SK-N-SH (cell line): ENCODE data around the gene NAALADL2. TPM values are rescaled to one million over a fixed set of nuclear protein-coding genes. Genes with fewer than 3 reads are reported as not detected.

Experiments
- CTCF ChIA-PET: fragments of 300-600, 350-600 bp; formaldehyde crosslinking; extraction: SDS; loops from one replicate; lab custom pipeline; 2021; lab: Yijun Ruan, JAX
- POLR2A ChIA-PET: fragments of 350-600 bp; sonication (Branson Sonifier 250); formaldehyde crosslinking; extraction: SDS; loops from one replicate; lab custom pipeline; 2020; ENCODE audit warnings: antibody characterized with exemption, inconsistent platforms; lab: Yijun Ruan, JAX
- DNase-seq: peaks from one replicate; pipeline ENCODE4 v3.0.0; 2012
- H2AFZ ChIP-seq: fragments of 200-600 bp; sonication (generic); 2 replicates; pipeline ENCODE4 v1.8.1; 2016; ENCODE audit warnings: antibody characterized with exemption, mild to moderate bottlenecking, low read depth
- H3F3A ChIP-seq: fragments of 200-600 bp; sonication (generic); replicated peaks from 2 replicates; pipeline ENCODE3; 2016; ENCODE audit warnings: antibody characterized with exemption, mild to moderate bottlenecking; ENCODE audit not compliant: insufficient read depth
- H3K27ac ChIP-seq, 2 experiments: fragments of 200-500 bp in 1 of 2; fragments of 200-600 bp in 1 of 2; sonication (Bioruptor generic) in 1 of 2; sonication (generic), shearing (Covaris generic) in 1 of 2; 2 replicates each; pipeline versions ENCODE4 v1.5.1 to v1.6.1; 2014 to 2016; ENCODE audit warnings: low read depth in 2 of 2, inconsistent platforms in 1 of 2, low read length in 1 of 2, mild to moderate bottlenecking in 1 of 2, mixed read lengths in 1 of 2
- H3K27me3 ChIP-seq: fragments of 200-600 bp; sonication (generic), shearing (Covaris generic); 2 replicates; pipeline ENCODE4 v1.6.1; 2016; ENCODE audit warnings: mixed run types; ENCODE audit not compliant: insufficient read depth
- H3K36me3 ChIP-seq, 2 experiments: fragments of 200-500 bp in 1 of 2; fragments of 200-600 bp in 1 of 2; sonication (Bioruptor generic) in 1 of 2; sonication (generic) in 1 of 2; replicated peaks in 1 of 2; 2 replicates each; pipeline versions ENCODE3 to v1.5.1; 2014 to 2016; ENCODE audit warnings: low read length in 1 of 2, mild to moderate bottlenecking in 1 of 2; ENCODE audit not compliant: insufficient read depth in 2 of 2, control insufficient read depth in 1 of 2
- H3K4me1 ChIP-seq, 2 experiments: fragments of 200-500 bp in 1 of 2; fragments of 200-600 bp in 1 of 2; sonication (Bioruptor generic) in 1 of 2; sonication (generic), shearing (Covaris generic) in 1 of 2; 2 replicates each; pipeline versions ENCODE4 v1.5.1 to v1.6.1; 2014 to 2016; ENCODE audit warnings: low read depth in 1 of 2, low read length in 1 of 2, mixed run types in 1 of 2; ENCODE audit not compliant: insufficient read depth in 2 of 2, control insufficient read depth in 1 of 2
- H3K4me2 ChIP-seq: fragments of 200-600 bp; sonication (generic), shearing (Covaris generic); 2 replicates; pipeline ENCODE4 v1.6.1; 2017; ENCODE audit warnings: mixed run types
- H3K4me3 ChIP-seq, 2 experiments: fragments of 200-500 bp in 1 of 2; fragments of 200-600 bp in 1 of 2; sonication (Bioruptor generic) in 1 of 2; sonication (generic), shearing (Covaris generic) in 1 of 2; 2 replicates each; pipeline versions ENCODE4 v1.5.1 to v1.8.1; 2014 to 2016; ENCODE audit warnings: low read depth in 2 of 2, inconsistent platforms in 1 of 2, low read length in 1 of 2, mild to moderate bottlenecking in 1 of 2, mixed read lengths in 1 of 2, moderate library complexity in 1 of 2
- H3K79me2 ChIP-seq: fragments of 200-600 bp; sonication (generic); 2 replicates; pipeline ENCODE4 v1.8.1; 2017; ENCODE audit warnings: mild to moderate bottlenecking; ENCODE audit not compliant: insufficient read depth
- H3K9ac ChIP-seq: fragments of 200-600 bp; sonication (generic); 2 replicates; pipeline ENCODE4 v1.6.1; 2017; ENCODE audit warnings: mixed run types
- H3K9me2 ChIP-seq: fragments of 200-600 bp; sonication (generic); 2 replicates; pipeline ENCODE4 v1.6.1; 2017; ENCODE audit warnings: mixed run types
- H3K9me3 ChIP-seq: fragments of 200-600 bp; sonication (generic); 2 replicates; pipeline ENCODE4 v1.6.1; 2017; ENCODE audit warnings: mixed run types, mild to moderate bottlenecking, moderate library complexity
- H4K20me1 ChIP-seq: fragments of 200-600 bp; sonication (generic); 2 replicates; pipeline ENCODE4 v1.6.1; 2017; ENCODE audit warnings: mild to moderate bottlenecking, mixed run types; ENCODE audit not compliant: insufficient read depth
- FOXM1 ChIP-seq: IDR thresholded peaks from 2 replicates; pipeline ENCODE4 v1.4.0; 2012; ENCODE audit warnings: low read depth, mild to moderate bottlenecking
- JUND ChIP-seq: IDR thresholded peaks from 2 replicates; pipeline ENCODE4 v1.4.0; 2012
- RCOR1 ChIP-seq: fragments of 150-350 bp; IDR thresholded peaks from 2 replicates; pipeline ENCODE4 v1.6.1; 2017; ENCODE audit warnings: antibody characterized with exemption, low read length
- RXRA ChIP-seq: IDR thresholded peaks from 2 replicates; pipeline ENCODE4 v1.4.0; 2012; ENCODE audit warnings: low read depth, mild to moderate bottlenecking, borderline replicate concordance
- SMC3 ChIP-seq: IDR thresholded peaks from 2 replicates; pipeline ENCODE4 v1.6.1; 2012; ENCODE audit warnings: low read depth, low read length, improper control_type of control experiment
- TEAD4 ChIP-seq: IDR thresholded peaks from 2 replicates; pipeline ENCODE4 v1.4.0; 2012; ENCODE audit warnings: mild to moderate bottlenecking, borderline replicate concordance; ENCODE audit not compliant: insufficient read depth
- WGBS: methylation state at CpG from one replicate; pipeline ENCODE4 v1.1.6; 2017; ENCODE audit warnings: low lambda C conversion rate; 5-methylcytosine and 5-hydroxymethylcytosine counted together
- polyA plus RNA-seq, 3 experiments: library from polyadenylated mRNA; depleted of rRNA; stranded (reverse); fragments of >200 nt; gene quantifications; 2 replicates each; pipeline ENCODE4 v1.2.3, GENCODE V29; 2012
- TF ChIP-seq, protein P1 (sequence below): IDR thresholded peaks from 2 replicates; pipeline ENCODE4 v1.4.0; 2012; ENCODE audit warnings: low read depth, borderline replicate concordance
- TF ChIP-seq, protein P2 (sequence below): IDR thresholded peaks from 2 replicates; pipeline ENCODE4; 2012
- TF ChIP-seq, protein P3 (sequence below): IDR thresholded peaks from 2 replicates; pipeline ENCODE4 v1.6.1; 2012; ENCODE audit warnings: mild to moderate bottlenecking, low read depth, low read length, moderate library complexity
- TF ChIP-seq, protein P4 (sequence below): IDR thresholded peaks from 2 replicates; pipeline ENCODE4 v1.4.0; 2012; ENCODE audit warnings: low read depth, borderline replicate concordance
- TF ChIP-seq, protein P5 (sequence below): IDR thresholded peaks from 2 replicates; pipeline ENCODE4 v1.4.0; 2012; ENCODE audit warnings: low read depth

NAALADL2 gene
- polyA plus RNA-seq, 1 of the 3 experiments (the other 2 are of a cell fraction): 1.2 TPM

DNA sequence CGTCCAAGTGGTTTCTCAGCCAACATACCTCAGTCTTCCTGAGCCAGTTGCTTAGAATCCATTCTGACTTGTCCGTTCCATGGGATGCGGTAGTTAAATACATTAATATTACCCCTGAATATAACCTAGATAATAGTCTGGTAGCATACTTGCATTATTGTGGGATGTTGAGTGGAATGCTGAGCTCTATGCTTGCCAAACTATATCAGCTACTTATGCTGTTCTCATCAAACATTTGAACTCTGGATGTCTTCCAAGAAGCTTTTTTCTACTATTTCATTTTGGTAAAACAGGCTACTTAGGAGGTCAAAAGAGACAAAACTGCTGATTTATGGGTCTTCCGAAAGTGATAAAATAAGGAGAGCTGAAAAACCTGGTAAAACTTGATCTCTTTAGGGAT, 429.5 kb downstream of the NAALADL2 start:
- no peaks in the 10 kb centered on the region for H3K27me3 ChIP-seq
- TF ChIP-seq RXRA: no peak
- TF ChIP-seq, protein P1, sequence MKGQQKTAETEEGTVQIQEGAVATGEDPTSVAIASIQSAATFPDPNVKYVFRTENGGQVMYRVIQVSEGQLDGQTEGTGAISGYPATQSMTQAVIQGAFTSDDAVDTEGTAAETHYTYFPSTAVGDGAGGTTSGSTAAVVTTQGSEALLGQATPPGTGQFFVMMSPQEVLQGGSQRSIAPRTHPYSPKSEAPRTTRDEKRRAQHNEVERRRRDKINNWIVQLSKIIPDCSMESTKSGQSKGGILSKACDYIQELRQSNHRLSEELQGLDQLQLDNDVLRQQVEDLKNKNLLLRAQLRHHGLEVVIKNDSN: no peak
- no peak for TF ChIP-seq JUND
- TF ChIP-seq, protein P2, sequence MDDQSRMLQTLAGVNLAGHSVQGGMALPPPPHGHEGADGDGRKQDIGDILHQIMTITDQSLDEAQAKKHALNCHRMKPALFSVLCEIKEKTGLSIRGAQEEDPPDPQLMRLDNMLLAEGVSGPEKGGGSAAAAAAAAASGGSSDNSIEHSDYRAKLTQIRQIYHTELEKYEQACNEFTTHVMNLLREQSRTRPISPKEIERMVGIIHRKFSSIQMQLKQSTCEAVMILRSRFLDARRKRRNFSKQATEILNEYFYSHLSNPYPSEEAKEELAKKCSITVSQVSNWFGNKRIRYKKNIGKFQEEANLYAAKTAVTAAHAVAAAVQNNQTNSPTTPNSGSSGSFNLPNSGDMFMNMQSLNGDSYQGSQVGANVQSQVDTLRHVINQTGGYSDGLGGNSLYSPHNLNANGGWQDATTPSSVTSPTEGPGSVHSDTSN: no peak
- TF ChIP-seq RCOR1: no peak
- no peak for TF ChIP-seq SMC3
- TF ChIP-seq, protein P3, sequence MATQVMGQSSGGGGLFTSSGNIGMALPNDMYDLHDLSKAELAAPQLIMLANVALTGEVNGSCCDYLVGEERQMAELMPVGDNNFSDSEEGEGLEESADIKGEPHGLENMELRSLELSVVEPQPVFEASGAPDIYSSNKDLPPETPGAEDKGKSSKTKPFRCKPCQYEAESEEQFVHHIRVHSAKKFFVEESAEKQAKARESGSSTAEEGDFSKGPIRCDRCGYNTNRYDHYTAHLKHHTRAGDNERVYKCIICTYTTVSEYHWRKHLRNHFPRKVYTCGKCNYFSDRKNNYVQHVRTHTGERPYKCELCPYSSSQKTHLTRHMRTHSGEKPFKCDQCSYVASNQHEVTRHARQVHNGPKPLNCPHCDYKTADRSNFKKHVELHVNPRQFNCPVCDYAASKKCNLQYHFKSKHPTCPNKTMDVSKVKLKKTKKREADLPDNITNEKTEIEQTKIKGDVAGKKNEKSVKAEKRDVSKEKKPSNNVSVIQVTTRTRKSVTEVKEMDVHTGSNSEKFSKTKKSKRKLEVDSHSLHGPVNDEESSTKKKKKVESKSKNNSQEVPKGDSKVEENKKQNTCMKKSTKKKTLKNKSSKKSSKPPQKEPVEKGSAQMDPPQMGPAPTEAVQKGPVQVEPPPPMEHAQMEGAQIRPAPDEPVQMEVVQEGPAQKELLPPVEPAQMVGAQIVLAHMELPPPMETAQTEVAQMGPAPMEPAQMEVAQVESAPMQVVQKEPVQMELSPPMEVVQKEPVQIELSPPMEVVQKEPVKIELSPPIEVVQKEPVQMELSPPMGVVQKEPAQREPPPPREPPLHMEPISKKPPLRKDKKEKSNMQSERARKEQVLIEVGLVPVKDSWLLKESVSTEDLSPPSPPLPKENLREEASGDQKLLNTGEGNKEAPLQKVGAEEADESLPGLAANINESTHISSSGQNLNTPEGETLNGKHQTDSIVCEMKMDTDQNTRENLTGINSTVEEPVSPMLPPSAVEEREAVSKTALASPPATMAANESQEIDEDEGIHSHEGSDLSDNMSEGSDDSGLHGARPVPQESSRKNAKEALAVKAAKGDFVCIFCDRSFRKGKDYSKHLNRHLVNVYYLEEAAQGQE: no peak
- TF ChIP-seq, protein P4, sequence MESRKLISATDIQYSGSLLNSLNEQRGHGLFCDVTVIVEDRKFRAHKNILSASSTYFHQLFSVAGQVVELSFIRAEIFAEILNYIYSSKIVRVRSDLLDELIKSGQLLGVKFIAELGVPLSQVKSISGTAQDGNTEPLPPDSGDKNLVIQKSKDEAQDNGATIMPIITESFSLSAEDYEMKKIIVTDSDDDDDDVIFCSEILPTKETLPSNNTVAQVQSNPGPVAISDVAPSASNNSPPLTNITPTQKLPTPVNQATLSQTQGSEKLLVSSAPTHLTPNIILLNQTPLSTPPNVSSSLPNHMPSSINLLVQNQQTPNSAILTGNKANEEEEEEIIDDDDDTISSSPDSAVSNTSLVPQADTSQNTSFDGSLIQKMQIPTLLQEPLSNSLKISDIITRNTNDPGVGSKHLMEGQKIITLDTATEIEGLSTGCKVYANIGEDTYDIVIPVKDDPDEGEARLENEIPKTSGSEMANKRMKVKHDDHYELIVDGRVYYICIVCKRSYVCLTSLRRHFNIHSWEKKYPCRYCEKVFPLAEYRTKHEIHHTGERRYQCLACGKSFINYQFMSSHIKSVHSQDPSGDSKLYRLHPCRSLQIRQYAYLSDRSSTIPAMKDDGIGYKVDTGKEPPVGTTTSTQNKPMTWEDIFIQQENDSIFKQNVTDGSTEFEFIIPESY: no peak
- TF ChIP-seq, protein P5, sequence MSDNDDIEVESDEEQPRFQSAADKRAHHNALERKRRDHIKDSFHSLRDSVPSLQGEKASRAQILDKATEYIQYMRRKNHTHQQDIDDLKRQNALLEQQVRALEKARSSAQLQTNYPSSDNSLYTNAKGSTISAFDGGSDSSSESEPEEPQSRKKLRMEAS: no peak
- no peak for TF ChIP-seq FOXM1
- TF ChIP-seq TEAD4: no peak
- no peaks in the 10 kb centered on the region for H3K9me3 ChIP-seq
- H3K4me2 ChIP-seq: no peak overlapping the region
- no peaks in the 10 kb centered on the region for H3K9me2 ChIP-seq
- no peak for DNase-seq
- H3F3A ChIP-seq: no peaks in the 10 kb centered on the region
- no peak overlapping the region for H2AFZ ChIP-seq
- H4K20me1 ChIP-seq: no peaks in the 10 kb centered on the region
- no peak overlapping the region for H3K27ac ChIP-seq
- WGBS: 94% methylated on average over 4 of the region's 4 CpGs
- H3K9ac ChIP-seq: no peak overlapping the region
- no peaks in the 10 kb centered on the region for H3K4me1 ChIP-seq
- POLR2A ChIA-PET: no interaction called here
- no peaks in the 10 kb centered on the region for H3K79me2 ChIP-seq
- H3K36me3 ChIP-seq: no peaks in the 10 kb centered on the region
- CTCF ChIA-PET: no interaction called here
- no peak overlapping the region for H3K4me3 ChIP-seq
